A673 (cell line): Measurements from ENCODE around the gene RPS6KA2. TPM values are rescaled to one million over a fixed set of nuclear protein-coding genes. Genes with fewer than 3 reads are reported as not detected.

Experiments
- BruUV-seq: library from RNA; stranded (reverse); fragments of 400-500 nt; replicated peaks from 2 replicates; lab custom pipeline; 2021; lab: Mats Ljungman, UMichigan
- CTCF ChIA-PET: fragments of 300-600 bp; sonication (Branson Sonifier 250); formaldehyde crosslinking; loops from one replicate; lab custom pipeline; 2022; ENCODE audit warnings: antibody characterized with exemption; lab: Charles Lee
- POLR2A ChIA-PET: fragments of 300-600 bp; sonication (Branson Sonifier 250); formaldehyde crosslinking; loops from one replicate; lab custom pipeline; 2022; ENCODE audit warnings: antibody characterized with exemption; ENCODE audit not compliant: low non-redundant PET; lab: Charles Lee
- DNase-seq: peaks from one replicate; pipeline ENCODE4 v3.0.0-alpha.2; 2015; ENCODE audit warnings: low spot score
- H3K27ac ChIP-seq: fragments of 200-600 bp; sonication (generic); 2 replicates; pipeline ENCODE4 v1.5.1; 2016; ENCODE audit warnings: mixed run types, low read depth, mild to moderate bottlenecking, mixed read lengths, antibody characterized with exemption, low read length; ENCODE audit not compliant: poor library complexity, severe bottlenecking
- H3K27me3 ChIP-seq: fragments of 200-600 bp; sonication (generic); replicated peaks from 2 replicates; pipeline ENCODE4 v1.6.1; 2017; ENCODE audit warnings: mixed run types, low read depth, mild to moderate bottlenecking, mixed read lengths, antibody characterized with exemption, low read length; ENCODE audit not compliant: insufficient read depth, poor library complexity
- H3K36me3 ChIP-seq: fragments of 200-600 bp; sonication (generic); 2 replicates; pipeline ENCODE4 v1.6.1; 2016; ENCODE audit warnings: mixed run types, mild to moderate bottlenecking, mixed read lengths, antibody characterized with exemption, low read length; ENCODE audit not compliant: insufficient read depth, poor library complexity, severe bottlenecking
- H3K4me1 ChIP-seq: fragments of 200-600 bp; sonication (generic); 2 replicates; pipeline ENCODE4 v1.6.1; 2017; ENCODE audit warnings: mixed run types, mild to moderate bottlenecking, mixed read lengths, antibody characterized with exemption, low read length; ENCODE audit not compliant: insufficient read depth, poor library complexity, severe bottlenecking
- H3K4me3 ChIP-seq: fragments of 200-600 bp; sonication (generic); 2 replicates; pipeline ENCODE4 v1.5.1; 2016; ENCODE audit warnings: low read depth, mixed run types, mild to moderate bottlenecking, mixed read lengths, low read length; ENCODE audit not compliant: poor library complexity, severe bottlenecking
- H3K9me3 ChIP-seq: fragments of 200-600 bp; sonication (generic); 2 replicates; pipeline ENCODE4 v1.6.1; 2016; ENCODE audit warnings: mixed run types, low read depth, mild to moderate bottlenecking, mixed read lengths, antibody characterized with exemption, low read length; ENCODE audit not compliant: poor library complexity, severe bottlenecking
- CTCF ChIP-seq: fragments of 300-800, 200-600 bp; sonication (generic); conservative IDR thresholded peaks from 2 replicates; pipeline ENCODE4 v1.5.1; 2017; ENCODE audit warnings: low read depth, mild to moderate bottlenecking, antibody characterized with exemption, low read length, moderate library complexity, mixed read lengths
- EZH2 ChIP-seq: fragments of 200-600 bp; sonication (generic); IDR thresholded peaks from 2 replicates; pipeline ENCODE4 v1.6.1; 2017; ENCODE audit warnings: borderline replicate concordance, low read depth, mild to moderate bottlenecking, mixed read lengths, antibody characterized with exemption, low read length; ENCODE audit not compliant: poor library complexity, severe bottlenecking
- intact Hi-C: fragments of 100-400 bp; cut with micrococcal nuclease; formaldehyde crosslinking; loops from one replicate; pipeline ENCODE4 v1.10.0; 2022; ENCODE audit not compliant: unreplicated experiment
- total RNA-seq: library from RNA; stranded (reverse); gene quantifications from 2 replicates; pipeline ENCODE4 v1.2.3, GENCODE V29; 2021

Gene RPS6KA2
- total RNA-seq, 1 experiment from 2014 or later, result 30.1 TPM

GRCh38 chr6:166375013-166375412 lies 252.0 kb downstream of the RPS6KA2 start:
- Histone ChIP-seq H3K4me3 (no peak overlapping the region), H3K27ac (no peak overlapping the region), H3K9me3 (no peaks in the 10 kb centered on the region), H3K36me3 (no peaks in the 10 kb centered on the region), H3K4me1 (no peaks in the 10 kb centered on the region), H3K27me3 (no peaks in the 10 kb centered on the region)
- TF ChIP-seq EZH2 (no peak), CTCF (no peak)
- intact Hi-C loops, result no loop called here
- ChIA-PET POLR2A (no interaction called here), CTCF (no interaction called here)
- no TSS peak for BruUV-seq
- no peak for DNase-seq

GRCh38 chr6:166370489-166370888 lies 256.6 kb downstream of the RPS6KA2 start:
- TF ChIP-seq EZH2 (no peak), CTCF (no peak)
- H3K27me3 ChIP-seq, result no peaks in the 10 kb centered on the region
- H3K4me1 ChIP-seq, result peaks cover 8% of the 10 kb centered on the region
- intact Hi-C loops, result no loop called here
- BruUV-seq, result no TSS peak
- no peak overlapping the region for H3K4me3 ChIP-seq
- DNase-seq, result no peak
- ChIA-PET CTCF (no interaction called here), POLR2A (no interaction called here)
- no peaks in the 10 kb centered on the region for H3K36me3 ChIP-seq
- H3K9me3 ChIP-seq, result no peaks in the 10 kb centered on the region
- H3K27ac ChIP-seq, result no peak overlapping the region

- POLR2A ChIA-PET, result no interaction called here
- no peaks in the 10 kb centered on the region for H3K27me3 ChIP-seq
- TF ChIP-seq CTCF (no peak), EZH2 (no peak)
Measured at GRCh38 chr6:166369782-166370181, 257.3 kb downstream of the RPS6KA2 start.

More at GRCh38 chr6:166369782-166370181, 257.3 kb downstream of the RPS6KA2 start:
- Histone ChIP-seq H3K36me3 (no peaks in the 10 kb centered on the region), H3K27ac (no peak overlapping the region), H3K4me1 (peaks cover 12% of the 10 kb centered on the region), H3K9me3 (no peaks in the 10 kb centered on the region), H3K4me3 (no peak overlapping the region)
- no TSS peak for BruUV-seq
- CTCF ChIA-PET, result no interaction called here
- no peak for DNase-seq
- intact Hi-C loops, result no loop called here
